NB4 (cell line): ENCODE results near the gene SPAAR.

ENCODE experiments used
- DNase-seq: peaks from one replicate; pipeline ENCODE4 v3.0.0; 2010; ENCODE audit warnings: low read depth
- H3K4me3 ChIP-seq: one replicate; pipeline ENCODE4 v1.5.1; 2011; ENCODE audit warnings: mild to moderate bottlenecking, low read depth, low read length, moderate library complexity
- CTCF ChIP-seq: IDR thresholded peaks from one replicate; pipeline ENCODE4 v1.5.1; 2012; ENCODE audit warnings: low read depth, low read length
- MAX ChIP-seq: IDR thresholded peaks from 2 replicates; pipeline ENCODE4 v1.6.1; 2011; ENCODE audit warnings: low read depth, low read length
- MYC ChIP-seq: IDR thresholded peaks from 2 replicates; pipeline ENCODE4 v1.6.1; 2011; ENCODE audit warnings: low read depth, low read length
- POLR2A ChIP-seq: IDR thresholded peaks from 2 replicates; pipeline ENCODE4 v1.6.1; 2011; ENCODE audit warnings: mild to moderate bottlenecking; ENCODE audit not compliant: insufficient read length; ENCODE audit errors: extremely low read depth

SPAAR gene

GRCh38 chr9:35923598-35923926 is 14.3 kb downstream of the SPAAR start:
- no peak overlapping the region for H3K4me3 ChIP-seq
- DNase-seq: no peak
- TF ChIP-seq POLR2A (no peak), MAX (no peak), CTCF (no peak), MYC (no peak)

GRCh38 chr9:35923927-35924763 is 14.9 kb downstream of the SPAAR start:
- peak; percentile 48 for DNase-seq
- H3K4me3 ChIP-seq: no peak overlapping the region
- TF ChIP-seq MYC (no peak), MAX (no peak), CTCF (no peak), POLR2A (no peak)

GRCh38 chr9:35928591-35929452 is 19.5 kb downstream of the SPAAR start:
- no peak overlapping the region for H3K4me3 ChIP-seq
- TF ChIP-seq CTCF: no peak
- TF ChIP-seq MAX: no peak
- no peak for TF ChIP-seq POLR2A
- no peak for TF ChIP-seq MYC
- DNase-seq: no peak

- no peak overlapping the region for H3K4me3 ChIP-seq
- DNase-seq: no peak
- TF ChIP-seq MAX (no peak), POLR2A (no peak), MYC (no peak), CTCF (no peak)
These were observed 20.1 kb downstream of the SPAAR start for GRCh38 chr9:35929453-35929718.

GRCh38 chr9:35930521-35930920 is 21.2 kb downstream of the SPAAR start:
- TF ChIP-seq MAX (no peak), MYC (no peak), CTCF (no peak), POLR2A (no peak)

More at GRCh38 chr9:35930521-35930920, 21.2 kb downstream of the SPAAR start:
- no peak overlapping the region for H3K4me3 ChIP-seq
- DNase-seq: no peak
